Measurements from ENCODE around the gene TMSB4X.

DNA sequence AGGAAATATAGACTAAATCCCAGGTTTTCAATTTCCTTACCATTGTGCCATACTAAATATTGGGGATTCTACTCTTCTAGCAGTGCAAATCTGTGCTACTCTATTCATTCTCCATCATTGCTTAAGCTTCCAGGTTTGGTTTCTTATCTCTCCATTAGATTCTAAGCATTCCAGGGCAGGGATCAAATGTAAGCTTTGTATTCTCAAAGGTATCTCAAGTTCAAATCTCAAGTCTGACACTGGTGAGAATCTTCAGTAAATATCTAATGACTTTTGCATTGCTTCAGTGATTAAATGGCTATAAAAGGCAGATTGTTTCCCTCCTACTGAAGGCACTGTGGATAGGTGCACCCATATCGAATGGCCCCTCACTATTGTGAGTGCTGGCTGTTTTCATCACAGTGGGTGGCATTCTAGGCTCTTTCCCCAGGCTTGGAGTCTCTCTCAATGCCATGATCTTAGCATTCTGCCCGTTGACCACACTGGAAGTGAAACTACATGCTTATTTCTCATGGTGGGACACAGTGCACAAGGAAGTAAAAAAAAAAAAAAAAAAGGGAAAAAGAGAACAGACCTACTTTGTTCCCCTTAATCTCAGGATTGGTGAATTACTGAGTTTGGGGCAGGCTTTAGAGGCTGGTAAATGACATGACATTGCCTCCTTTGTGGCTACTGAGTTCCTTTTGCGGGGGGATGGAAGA is 40.8 kb downstream of the TMSB4X start:
- TF ChIP-seq TCF12 (IDR thresholded peaks at IDR 0.05), result no peak
- TF ChIP-seq EP300 (IDR thresholded peaks at IDR 0.05; ENCODE audit: borderline replicate concordance in 1 of 2, low read depth in 1 of 2, low read length in 1 of 2), result no peak
